OCI-LY7 (cell line): ENCODE data around the gene IL21R.

Experiments
- EZH2phosphoT487 ChIP-seq: fragments of 200-600 bp; sonication (generic); IDR thresholded peaks from 2 replicates; pipeline ENCODE4 v1.6.1; 2018; ENCODE audit warnings: low read depth, borderline replicate concordance, mild to moderate bottlenecking, mixed run types, antibody characterized with exemption, low read length, moderate library complexity, mixed read lengths
- TF ChIP-seq, protein P1 (sequence below): fragments of 200-600 bp; sonication (generic); conservative IDR thresholded peaks from 2 replicates; pipeline ENCODE4 v1.5.1; 2014; ENCODE audit warnings: mild to moderate bottlenecking, antibody characterized with exemption, low read length, moderate library complexity, mixed read lengths

GRCh38 chr16:27369806-27370205 is 32.2 kb upstream of the IL21R start:
- TF ChIP-seq, protein P1, sequence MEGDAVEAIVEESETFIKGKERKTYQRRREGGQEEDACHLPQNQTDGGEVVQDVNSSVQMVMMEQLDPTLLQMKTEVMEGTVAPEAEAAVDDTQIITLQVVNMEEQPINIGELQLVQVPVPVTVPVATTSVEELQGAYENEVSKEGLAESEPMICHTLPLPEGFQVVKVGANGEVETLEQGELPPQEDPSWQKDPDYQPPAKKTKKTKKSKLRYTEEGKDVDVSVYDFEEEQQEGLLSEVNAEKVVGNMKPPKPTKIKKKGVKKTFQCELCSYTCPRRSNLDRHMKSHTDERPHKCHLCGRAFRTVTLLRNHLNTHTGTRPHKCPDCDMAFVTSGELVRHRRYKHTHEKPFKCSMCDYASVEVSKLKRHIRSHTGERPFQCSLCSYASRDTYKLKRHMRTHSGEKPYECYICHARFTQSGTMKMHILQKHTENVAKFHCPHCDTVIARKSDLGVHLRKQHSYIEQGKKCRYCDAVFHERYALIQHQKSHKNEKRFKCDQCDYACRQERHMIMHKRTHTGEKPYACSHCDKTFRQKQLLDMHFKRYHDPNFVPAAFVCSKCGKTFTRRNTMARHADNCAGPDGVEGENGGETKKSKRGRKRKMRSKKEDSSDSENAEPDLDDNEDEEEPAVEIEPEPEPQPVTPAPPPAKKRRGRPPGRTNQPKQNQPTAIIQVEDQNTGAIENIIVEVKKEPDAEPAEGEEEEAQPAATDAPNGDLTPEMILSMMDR = no peak
- TF ChIP-seq EZH2phosphoT487 = no peak
